SU-DHL-6 (cell line): Measurements from ENCODE around the gene LAMC3.
"Not testable (repeated sequence)": the region's sequence is repeated elsewhere in the genome, so short reads cannot be mapped to it uniquely, and the experiment has no call there.

Source experiments
- H2AFZ ChIP-seq: fragments of 200-600 bp; sonication (generic); 2 replicates; pipeline ENCODE4 v1.6.1; 2014; ENCODE audit warnings: low read depth, mild to moderate bottlenecking, moderate library complexity, mixed read lengths, antibody characterized with exemption, low read length; ENCODE audit not compliant: severe bottlenecking
- H3F3A ChIP-seq: fragments of 200-600 bp; shearing (Covaris generic); 2 replicates; pipeline ENCODE4 v1.6.0; 2016; ENCODE audit warnings: antibody characterized with exemption, mild to moderate bottlenecking; ENCODE audit not compliant: insufficient read depth
- H3K27ac ChIP-seq: fragments of 200-600 bp; sonication (generic); 2 replicates; pipeline ENCODE4 v1.5.1; 2016; ENCODE audit warnings: low read depth, mild to moderate bottlenecking, low read length, moderate library complexity, mixed read lengths
- H3K27me3 ChIP-seq: fragments of 200-600 bp; sonication (generic), shearing (Covaris generic); 2 replicates; pipeline ENCODE4 v1.6.0; 2014; ENCODE audit warnings: mild to moderate bottlenecking, low read length
- H3K36me3 ChIP-seq: fragments of 200-600 bp; sonication (generic); 2 replicates; pipeline ENCODE4 v1.6.1; 2014; ENCODE audit warnings: mild to moderate bottlenecking, low read length, mixed read lengths
- H3K4me2 ChIP-seq: fragments of 300-600, 200-600 bp; shearing (Covaris generic), sonication (generic); 2 replicates; pipeline ENCODE4 v1.6.0; 2014; ENCODE audit warnings: low read length, low read depth, mild to moderate bottlenecking; ENCODE audit not compliant: poor library complexity, severe bottlenecking
- H3K4me3 ChIP-seq: fragments of 200-600 bp; sonication (generic); 2 replicates; pipeline ENCODE4 v1.5.1; 2014; ENCODE audit warnings: antibody characterized with exemption, low read length, mild to moderate bottlenecking, mixed read lengths; ENCODE audit not compliant: insufficient read depth, poor library complexity, severe bottlenecking
- H3K79me2 ChIP-seq: fragments of 200-600 bp; sonication (generic); 2 replicates; pipeline ENCODE4 v1.6.1; 2014; ENCODE audit warnings: mild to moderate bottlenecking, low read length, moderate library complexity; ENCODE audit not compliant: insufficient read depth
- H3K9ac ChIP-seq: fragments of 200-600 bp; sonication (generic); 2 replicates; pipeline ENCODE4 v1.7.0; 2014; ENCODE audit warnings: mild to moderate bottlenecking, low read length
- H3K9me2 ChIP-seq: fragments of 200-600 bp; sonication (generic); replicated peaks from 2 replicates; pipeline ENCODE4 v1.6.1; 2014; ENCODE audit warnings: low read length; ENCODE audit not compliant: insufficient read depth
- H3K9me3 ChIP-seq: fragments of 200-600 bp; sonication (generic); 2 replicates; pipeline ENCODE4 v1.6.1; 2014; ENCODE audit warnings: low read length, mixed read lengths; ENCODE audit not compliant: insufficient read depth
- H4K20me1 ChIP-seq: fragments of 200-600 bp; sonication (generic); 2 replicates; pipeline ENCODE4 v1.6.1; 2014; ENCODE audit warnings: low read depth, mild to moderate bottlenecking, antibody characterized with exemption, low read length, moderate library complexity, mixed read lengths
- CTCF ChIP-seq: fragments of 200-600 bp; sonication (generic); IDR thresholded peaks from one replicate; pipeline ENCODE4 v1.5.1; 2017; ENCODE audit warnings: antibody characterized with exemption, mild to moderate bottlenecking, low read length, moderate library complexity; ENCODE audit not compliant: insufficient read depth, poor library complexity, severe bottlenecking
- EZH2phosphoT487 ChIP-seq: fragments of 200-600 bp; sonication (generic), shearing (Covaris generic); conservative IDR thresholded peaks from 2 replicates; pipeline ENCODE4 v1.6.1; 2018; ENCODE audit warnings: mild to moderate bottlenecking, antibody characterized with exemption, low read length, moderate library complexity, mixed read lengths

LAMC3 gene

GRCh38 chr9:131097948-131098278, 88.9 kb downstream of the LAMC3 start:
- H2AFZ ChIP-seq, result no peak overlapping the region
- no peaks in the 10 kb centered on the region for H3K9me3 ChIP-seq
- no peaks in the 10 kb centered on the region for H4K20me1 ChIP-seq
- no peaks in the 10 kb centered on the region for H3F3A ChIP-seq
- H3K4me2 ChIP-seq, result no peak overlapping the region
- TF ChIP-seq CTCF, result no peak
- no peak for TF ChIP-seq EZH2phosphoT487
- no peak overlapping the region for H3K9ac ChIP-seq
- no peaks in the 10 kb centered on the region for H3K27me3 ChIP-seq
- no peak overlapping the region for H3K27ac ChIP-seq
- no peaks in the 10 kb centered on the region for H3K79me2 ChIP-seq
- H3K4me3 ChIP-seq, result no peak overlapping the region
- H3K9me2 ChIP-seq, result no peaks in the 10 kb centered on the region
- no peaks in the 10 kb centered on the region for H3K36me3 ChIP-seq

- Histone ChIP-seq H3K27ac (no peak overlapping the region), H3K4me3 (no peak overlapping the region), H3K79me2 (no peaks in the 10 kb centered on the region), H3F3A (no peaks in the 10 kb centered on the region), H3K27me3 (no peaks in the 10 kb centered on the region), H3K9me2 (no peaks in the 10 kb centered on the region), H4K20me1 (no peaks in the 10 kb centered on the region), H3K36me3 (no peaks in the 10 kb centered on the region), H2AFZ (no peak overlapping the region), H3K9ac (no peak overlapping the region), H3K4me2 (no peak overlapping the region), H3K9me3 (no peaks in the 10 kb centered on the region)
- TF ChIP-seq EZH2phosphoT487, result no peak
- TF ChIP-seq CTCF, result no peak
Measured at GRCh38 chr9:131098391-131099101, 89.6 kb downstream of the LAMC3 start.

- TF ChIP-seq EZH2phosphoT487, result no peak
- TF ChIP-seq CTCF, result no peak
Measured at GRCh38 chr9:131099102-131099606, 90.2 kb downstream of the LAMC3 start.

GRCh38 chr9:131099845-131100244, 90.9 kb downstream of the LAMC3 start:
- not testable (repeated sequence) for H3F3A ChIP-seq, H3K9ac ChIP-seq, H3K27me3 ChIP-seq, H3K4me3 ChIP-seq, H3K9me3 ChIP-seq, H3K36me3 ChIP-seq, H4K20me1 ChIP-seq, H2AFZ ChIP-seq, H3K27ac ChIP-seq, H3K9me2 ChIP-seq, H3K4me2 ChIP-seq, H3K79me2 ChIP-seq

More at GRCh38 chr9:131099102-131099606, 90.2 kb downstream of the LAMC3 start:
- no peaks in the 10 kb centered on the region for H4K20me1 ChIP-seq
- H3K9me3 ChIP-seq, result no peaks in the 10 kb centered on the region
- H3F3A ChIP-seq, result no peaks in the 10 kb centered on the region
- H3K36me3 ChIP-seq, result no peaks in the 10 kb centered on the region
- H3K9ac ChIP-seq, result no peak overlapping the region
- no peak overlapping the region for H3K4me2 ChIP-seq
- no peak overlapping the region for H3K27ac ChIP-seq
- no peaks in the 10 kb centered on the region for H3K79me2 ChIP-seq
- no peak overlapping the region for H3K4me3 ChIP-seq
- no peaks in the 10 kb centered on the region for H3K9me2 ChIP-seq
- no peak overlapping the region for H2AFZ ChIP-seq
- no peaks in the 10 kb centered on the region for H3K27me3 ChIP-seq
